Muscle layer of duodenum (tissue), 2 donors: ENCODE results near the gene DLG5.

ENCODE experiments used
- H3K27ac ChIP-seq: one replicate; pipeline ENCODE4 v1.7.0; 2013; ENCODE audit warnings: mild to moderate bottlenecking, low read length
- H3K27me3 ChIP-seq: one replicate; pipeline ENCODE4 v1.7.0; 2013; ENCODE audit warnings: low read depth, mild to moderate bottlenecking, control low read depth, low read length
- H3K36me3 ChIP-seq, 2 donors: one replicate each; pipeline ENCODE4 v1.7.0; 2013; ENCODE audit warnings: low read length in 2 of 2, control low read depth in 1 of 2, mild to moderate bottlenecking in 1 of 2; ENCODE audit not compliant: insufficient read depth in 2 of 2, control insufficient read depth in 1 of 2
- H3K4me1 ChIP-seq, 2 donors: one replicate each; pipeline ENCODE4 v1.7.0; 2013; ENCODE audit warnings: low read length in 2 of 2, mild to moderate bottlenecking in 2 of 2, control low read depth in 1 of 2, moderate library complexity in 1 of 2; ENCODE audit not compliant: insufficient read depth in 2 of 2, control insufficient read depth in 1 of 2
- H3K4me3 ChIP-seq, 2 donors: one replicate each; pipeline ENCODE4 v1.7.0; 2013; ENCODE audit warnings: low read length in 2 of 2, low read depth in 1 of 2, mild to moderate bottlenecking in 1 of 2
- H3K9me3 ChIP-seq, 2 donors: one replicate each; pipeline ENCODE4 v1.7.0; 2013; ENCODE audit warnings: low read length in 2 of 2, control low read depth in 1 of 2, mild to moderate bottlenecking in 1 of 2; ENCODE audit not compliant: control insufficient read depth in 1 of 2
- donor health status: healthy.

The DLG5 gene

GRCh38 chr10:77798940-77799339, 127.6 kb downstream of the DLG5 start:
- Histone ChIP-seq H3K36me3 (peaks cover 44 to 81% of the 10 kb centered on the region in 2 donors), H3K4me3 (no peak overlapping the region), H3K9me3 (no peaks in the 10 kb centered on the region), H3K4me1 (no peaks in the 10 kb centered on the region), H3K27me3 (no peaks in the 10 kb centered on the region), H3K27ac (no peak overlapping the region)

- Histone ChIP-seq H3K27me3 (no peaks in the 10 kb centered on the region), H3K4me1 (no peaks in the 10 kb centered on the region), H3K36me3 (peaks cover 60 to 95% of the 10 kb centered on the region in 2 donors), H3K27ac (no peak overlapping the region), H3K4me3 (no peak overlapping the region), H3K9me3 (no peaks in the 10 kb centered on the region)
Measured at GRCh38 chr10:77796311-77796915, 130.1 kb downstream of the DLG5 start.

DNA sequence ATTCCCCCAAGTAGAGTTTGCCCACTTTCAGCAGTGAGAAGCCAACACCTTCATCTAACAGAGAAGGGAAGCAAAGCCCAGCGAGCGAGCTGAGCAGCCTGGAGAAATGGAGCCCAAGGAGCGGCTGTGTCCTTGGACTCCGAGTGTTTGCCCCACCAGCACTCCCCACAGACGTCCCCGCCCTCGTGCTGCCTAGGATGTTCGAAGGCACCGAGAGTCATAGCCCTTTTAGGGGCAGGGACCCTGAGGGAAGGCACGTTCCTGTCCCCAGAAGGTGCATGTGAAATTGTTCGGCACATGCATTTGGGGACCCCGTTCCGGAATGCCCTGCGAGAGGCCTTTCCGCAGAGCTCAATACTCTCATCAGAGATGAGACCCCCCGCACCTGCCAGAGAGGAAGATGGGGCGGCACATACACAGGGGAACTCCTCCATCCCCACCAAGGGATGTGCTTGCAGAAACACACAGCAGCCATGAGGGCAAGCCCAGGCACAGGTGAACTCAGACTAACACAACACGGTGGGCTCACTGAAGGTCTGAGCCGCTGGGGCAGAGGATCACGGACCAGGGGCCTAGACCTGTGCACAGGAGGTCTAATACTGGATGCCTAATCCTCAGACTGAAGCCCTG, 131.0 kb downstream of the DLG5 start:
- Histone ChIP-seq H3K4me3 (no peak overlapping the region), H3K9me3 (no peaks in the 10 kb centered on the region), H3K27me3 (no peaks in the 10 kb centered on the region), H3K4me1 (no peaks in the 10 kb centered on the region), H3K36me3 (peaks cover 66 to 94% of the 10 kb centered on the region in 2 donors), H3K27ac (no peak overlapping the region)

DNA sequence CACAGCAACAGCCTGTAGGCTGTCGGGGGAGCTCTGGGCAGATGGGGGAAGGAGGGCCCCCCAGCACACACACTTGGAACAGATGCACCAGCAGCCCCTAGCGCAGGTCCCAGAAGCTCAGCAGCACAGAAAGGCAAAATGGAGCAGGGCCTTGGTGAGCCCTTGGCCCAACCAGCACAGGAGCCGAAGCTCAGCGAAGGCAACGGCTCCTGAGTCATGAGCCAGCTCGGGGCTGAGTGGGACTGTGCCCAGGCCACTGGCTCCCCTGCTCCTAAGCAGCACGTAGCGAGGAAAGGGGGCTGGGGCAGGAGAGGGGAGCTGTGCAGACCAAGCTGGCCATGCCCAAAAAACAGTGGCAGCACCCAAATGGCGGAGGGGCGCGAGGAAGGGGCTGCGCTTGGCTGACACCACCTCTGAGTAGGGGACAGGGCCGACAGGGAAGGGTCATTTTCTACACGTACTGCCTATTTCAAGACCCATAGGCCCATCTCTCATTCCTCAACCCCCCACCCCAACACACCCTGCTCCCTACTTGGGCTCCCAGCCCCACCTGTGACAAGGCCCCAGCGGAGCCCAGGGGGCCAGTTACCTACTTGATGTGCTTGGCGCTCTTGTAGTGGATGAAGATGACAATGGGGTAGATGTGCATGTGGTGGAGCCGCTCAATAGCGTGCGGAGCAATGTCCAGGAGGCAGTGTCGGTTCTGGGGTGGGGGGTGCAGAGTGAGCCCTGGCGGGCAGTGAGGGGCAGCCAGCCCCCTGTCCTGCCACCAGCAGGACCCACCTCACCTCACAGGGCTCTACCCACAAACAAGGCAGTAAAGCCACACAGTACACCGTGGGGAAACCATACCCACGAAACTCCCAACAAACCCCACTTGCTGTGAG, 132.1 kb downstream of the DLG5 start:
- Histone ChIP-seq H3K27ac (no peak overlapping the region), H3K27me3 (no peaks in the 10 kb centered on the region), H3K4me3 (no peak overlapping the region), H3K9me3 (no peaks in the 10 kb centered on the region), H3K4me1 (no peaks in the 10 kb centered on the region), H3K36me3 (peaks cover 67 to 91% of the 10 kb centered on the region in 2 donors)

DNA sequence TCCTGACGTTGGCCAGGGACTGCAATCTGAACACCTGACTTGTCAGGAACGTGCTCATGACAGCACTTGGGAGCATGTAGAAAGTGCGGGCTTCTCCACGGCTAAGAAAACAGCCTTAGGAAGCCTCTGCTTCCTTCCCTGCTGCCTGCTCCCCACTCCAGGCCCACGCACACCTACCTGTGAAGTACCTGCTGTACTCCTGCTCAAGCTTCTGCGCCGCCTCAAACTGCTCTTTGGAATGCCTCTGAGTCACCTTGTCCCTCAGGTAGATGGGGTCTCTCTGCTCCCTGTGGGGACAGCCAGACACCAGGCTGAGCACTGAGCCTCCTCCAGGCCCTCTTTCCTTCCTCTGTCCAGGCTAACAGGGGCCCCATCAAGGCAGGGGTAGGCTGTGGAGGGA, 132.7 kb downstream of the DLG5 start:
- peaks cover 60 to 88% of the 10 kb centered on the region in 2 donors for H3K36me3 ChIP-seq

DNA sequence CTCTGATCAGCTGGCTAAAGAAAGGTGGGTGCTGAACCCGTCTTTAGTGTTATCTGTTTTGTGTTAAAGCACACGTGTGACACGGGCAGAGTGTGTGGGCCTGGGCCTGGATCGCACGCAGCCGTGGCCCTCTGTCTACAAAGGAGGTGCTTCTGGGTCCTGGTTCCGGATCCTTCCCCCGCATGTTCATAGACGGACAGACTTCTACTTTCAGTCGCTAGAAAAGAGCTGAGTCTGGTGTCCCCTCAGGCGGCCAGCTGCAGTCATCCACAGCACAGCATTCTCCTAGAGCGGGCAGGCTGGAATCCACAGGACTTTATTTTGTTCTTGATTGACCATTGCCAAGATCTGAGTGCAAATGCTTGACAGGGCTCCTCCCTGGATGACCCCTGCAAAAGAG, 134.4 kb downstream of the DLG5 start:
- no peak overlapping the region for H3K4me3 ChIP-seq
- H3K27me3 ChIP-seq = no peaks in the 10 kb centered on the region
- no peaks in the 10 kb centered on the region for H3K4me1 ChIP-seq
- H3K27ac ChIP-seq = no peak overlapping the region
- H3K36me3 ChIP-seq = peaks cover 58 to 88% of the 10 kb centered on the region in 2 donors
- no peaks in the 10 kb centered on the region for H3K9me3 ChIP-seq

More for the DNA sequence above, 132.7 kb downstream of the DLG5 start:
- Histone ChIP-seq H3K4me1 (no peaks in the 10 kb centered on the region), H3K4me3 (no peak overlapping the region), H3K27me3 (no peaks in the 10 kb centered on the region), H3K27ac (no peak overlapping the region), H3K9me3 (no peaks in the 10 kb centered on the region)

DNA sequence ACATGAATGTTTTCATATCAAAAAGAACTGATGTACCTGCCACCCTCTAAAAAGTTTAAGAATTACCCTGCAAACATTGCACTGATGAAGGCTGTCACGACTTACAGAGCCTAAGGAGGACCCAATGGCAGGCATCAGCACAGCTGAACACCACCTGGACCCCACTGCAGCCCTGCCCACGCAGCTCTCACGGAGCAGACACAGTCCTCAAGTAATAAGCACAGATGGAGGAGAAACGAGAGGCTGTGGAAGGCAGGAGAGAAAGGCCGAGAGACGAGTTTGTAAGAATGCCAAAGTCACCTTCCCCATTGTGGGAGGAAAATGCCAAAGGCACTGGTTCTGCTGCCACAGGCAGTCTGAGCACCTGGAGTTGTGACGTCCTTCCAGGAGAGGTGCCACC, 135.0 kb downstream of the DLG5 start:
- Histone ChIP-seq H3K9me3 (no peaks in the 10 kb centered on the region), H3K27ac (no peak overlapping the region), H3K27me3 (no peaks in the 10 kb centered on the region), H3K4me1 (no peaks in the 10 kb centered on the region), H3K4me3 (no peak overlapping the region), H3K36me3 (peaks cover 52 to 82% of the 10 kb centered on the region in 2 donors)

GRCh38 chr10:77789861-77790260, 136.7 kb downstream of the DLG5 start:
- Histone ChIP-seq H3K36me3 (peaks cover 41 to 66% of the 10 kb centered on the region in 2 donors), H3K4me1 (no peaks in the 10 kb centered on the region), H3K27ac (no peak overlapping the region), H3K9me3 (no peaks in the 10 kb centered on the region), H3K4me3 (no peak overlapping the region), H3K27me3 (no peaks in the 10 kb centered on the region)

- Histone ChIP-seq H3K4me1 (no peaks in the 10 kb centered on the region), H3K9me3 (no peaks in the 10 kb centered on the region), H3K36me3 (peaks cover 38 to 57% of the 10 kb centered on the region in 2 donors), H3K27ac (no peak overlapping the region), H3K27me3 (no peaks in the 10 kb centered on the region), H3K4me3 (no peak overlapping the region)
Measured at GRCh38 chr10:77789016-77789415, 137.5 kb downstream of the DLG5 start.

GRCh38 chr10:77788496-77789010, 138.0 kb downstream of the DLG5 start:
- H3K4me1 ChIP-seq = no peaks in the 10 kb centered on the region
- peaks cover 37 to 53% of the 10 kb centered on the region in 2 donors for H3K36me3 ChIP-seq
- H3K27me3 ChIP-seq = no peaks in the 10 kb centered on the region
- no peaks in the 10 kb centered on the region for H3K9me3 ChIP-seq
- no peak overlapping the region for H3K4me3 ChIP-seq
- H3K27ac ChIP-seq = no peak overlapping the region

GRCh38 chr10:77787440-77787839, 139.1 kb downstream of the DLG5 start:
- H3K27ac ChIP-seq = no peak overlapping the region
- H3K9me3 ChIP-seq = no peaks in the 10 kb centered on the region
- H3K4me3 ChIP-seq = no peak overlapping the region
- peaks cover 30 to 46% of the 10 kb centered on the region in 2 donors for H3K36me3 ChIP-seq
- H3K4me1 ChIP-seq = no peaks in the 10 kb centered on the region
- H3K27me3 ChIP-seq = no peaks in the 10 kb centered on the region
